Astrocyte (in vitro differentiated cells and primary cell): ENCODE measurements around the gene PHF19.

ENCODE experiments used
- CTCF ChIP-seq: IDR thresholded peaks from 2 replicates; pipeline ENCODE4 v1.5.1; 2011; ENCODE audit warnings: low read depth, mild to moderate bottlenecking, inconsistent platforms, low read length, moderate library complexity; ENCODE audit not compliant: insufficient read depth
- EZH2 ChIP-seq: IDR thresholded peaks from 2 replicates; pipeline ENCODE4 v1.6.1; 2012; ENCODE audit warnings: mild to moderate bottlenecking, low read length, inconsistent platforms; ENCODE audit not compliant: insufficient read depth

DNA sequence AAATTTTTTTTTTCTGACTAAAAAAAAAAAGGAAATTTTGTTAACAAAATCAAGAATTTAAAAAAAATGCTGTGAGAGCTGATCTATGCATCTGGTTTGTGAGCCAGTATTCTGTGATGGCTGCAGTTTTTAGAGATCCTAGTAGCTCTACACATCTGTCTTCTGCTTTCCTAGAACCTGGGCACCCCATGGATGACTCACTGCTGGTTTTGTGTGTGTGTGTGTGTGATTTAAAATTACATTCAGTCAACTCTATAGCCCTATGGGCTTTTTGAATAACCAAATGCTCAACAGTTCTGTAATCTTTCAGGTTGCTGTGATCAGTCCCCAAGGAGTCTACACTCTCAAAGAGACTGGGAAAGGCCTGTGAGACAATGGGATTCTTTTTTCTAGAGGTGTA, 31.7 kb downstream of the PHF19 start:
- TF ChIP-seq CTCF (no peak), EZH2 (no peak)
